Colonic mucosa (tissue), 4 donors: ENCODE measurements around the gene DNAJC25. TPM values are rescaled to one million over a fixed set of nuclear protein-coding genes. Genes with fewer than 3 reads are reported as not detected.

ENCODE experiments used
- DNase-seq: peaks from one replicate; pipeline ENCODE4 v3.0.0-alpha.2; 2020
- H3K27ac ChIP-seq: fragments of 200-600 bp; one replicate; pipeline ENCODE4 v1.8.0; 2021
- H3K27me3 ChIP-seq: fragments of 200-600 bp; one replicate; pipeline ENCODE4 v1.8.0; 2021
- H3K36me3 ChIP-seq: fragments of 200-600 bp; one replicate; pipeline ENCODE4 v1.8.0; 2021
- H3K4me1 ChIP-seq: fragments of 200-600 bp; one replicate; pipeline ENCODE4 v1.8.0; 2021; ENCODE audit warnings: mild to moderate bottlenecking
- H3K4me3 ChIP-seq: fragments of 200-600 bp; one replicate; pipeline ENCODE4 v1.8.0; 2021
- H3K9ac ChIP-seq, 2 donors: one replicate each; pipeline ENCODE4 v1.7.0; 2013; ENCODE audit warnings: control low read depth in 2 of 2, low read depth in 2 of 2, low read length in 2 of 2
- H3K9me3 ChIP-seq: fragments of 200-600 bp; one replicate; pipeline ENCODE4 v1.8.0; 2021
- intact Hi-C: fragments of 100-400 bp; cut with DNase I; formaldehyde crosslinking; loops from one replicate; pipeline ENCODE4 v1.14.1; 2022
- total RNA-seq, 2 donors: library from RNA; stranded (reverse); fragmentation: NEBNext Ultra II Directional in 1 of 2; extraction: Animal tissue kit (Norgen Biotek cat#: 25700) in 1 of 2; gene quantifications; one replicate each; pipeline ENCODE4 v1.2.1, GENCODE V29; 2021
- TF ChIP-seq, protein P1 (sequence below): fragments of 200-600 bp; IDR thresholded peaks from one replicate; pipeline ENCODE4 v1.8.0; 2022; ENCODE audit warnings: antibody characterized with exemption, mild to moderate bottlenecking
- donor health status: healthy.
- donor health status: DM: no; HTN: no; CAD: no.
- donor health status: DM: no; HTN: no; CAD: no.

The DNAJC25 gene
- total RNA-seq, result 1 to 10 TPM; 7.8 to 9.0 TPM

DNA sequence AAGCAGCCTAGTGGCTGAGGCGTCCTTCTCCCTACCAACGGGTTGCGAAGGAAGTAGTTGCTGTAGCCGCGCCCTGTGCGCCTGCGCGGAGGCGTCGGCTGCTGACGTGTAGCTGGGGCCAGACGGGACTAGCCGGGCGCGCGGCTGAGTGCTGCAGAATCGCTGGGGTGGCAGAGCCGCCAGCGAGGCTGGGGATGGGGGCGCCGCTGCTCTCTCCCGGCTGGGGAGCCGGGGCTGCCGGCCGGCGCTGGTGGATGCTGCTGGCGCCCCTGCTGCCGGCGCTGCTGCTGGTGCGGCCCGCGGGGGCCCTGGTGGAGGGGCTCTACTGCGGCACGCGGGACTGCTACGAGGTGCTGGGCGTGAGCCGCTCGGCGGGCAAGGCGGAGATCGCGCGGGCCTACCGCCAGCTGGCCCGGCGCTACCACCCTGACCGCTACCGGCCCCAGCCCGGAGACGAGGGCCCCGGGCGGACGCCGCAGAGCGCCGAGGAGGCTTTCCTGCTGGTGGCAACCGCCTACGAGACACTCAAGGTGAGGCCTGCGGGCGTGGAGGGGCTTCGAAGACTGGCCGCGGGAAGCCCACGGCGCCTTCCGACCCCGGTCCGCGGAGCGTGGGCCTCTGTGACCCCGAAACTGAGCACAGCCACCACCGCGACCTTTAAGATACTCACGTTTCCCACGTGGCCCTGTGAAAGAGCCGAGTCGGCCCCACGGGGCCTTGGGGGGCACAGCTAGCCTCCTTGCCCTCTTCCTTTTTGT lies at the start of gene DNAJC25:
Gene DNAJC25 (plus strand): TSS at position 121 of the 758 bp plus-strand sequence. CDS start 74 bp downstream, at position 195.
- Histone ChIP-seq H3K9me3 (no peaks in the 10 kb centered on the region), H3K4me1 (peaks cover 20% of the 10 kb centered on the region), H3K9ac (peak within 1 kb of the TSS; percentile 88 to 91), H3K36me3 (no peaks in the 10 kb centered on the region), H3K27me3 (no peaks in the 10 kb centered on the region), H3K27ac (peak within 1 kb of the TSS; percentile 88), H3K4me3 (peak within 1 kb of the TSS; percentile 90)
- TF ChIP-seq, protein P1, sequence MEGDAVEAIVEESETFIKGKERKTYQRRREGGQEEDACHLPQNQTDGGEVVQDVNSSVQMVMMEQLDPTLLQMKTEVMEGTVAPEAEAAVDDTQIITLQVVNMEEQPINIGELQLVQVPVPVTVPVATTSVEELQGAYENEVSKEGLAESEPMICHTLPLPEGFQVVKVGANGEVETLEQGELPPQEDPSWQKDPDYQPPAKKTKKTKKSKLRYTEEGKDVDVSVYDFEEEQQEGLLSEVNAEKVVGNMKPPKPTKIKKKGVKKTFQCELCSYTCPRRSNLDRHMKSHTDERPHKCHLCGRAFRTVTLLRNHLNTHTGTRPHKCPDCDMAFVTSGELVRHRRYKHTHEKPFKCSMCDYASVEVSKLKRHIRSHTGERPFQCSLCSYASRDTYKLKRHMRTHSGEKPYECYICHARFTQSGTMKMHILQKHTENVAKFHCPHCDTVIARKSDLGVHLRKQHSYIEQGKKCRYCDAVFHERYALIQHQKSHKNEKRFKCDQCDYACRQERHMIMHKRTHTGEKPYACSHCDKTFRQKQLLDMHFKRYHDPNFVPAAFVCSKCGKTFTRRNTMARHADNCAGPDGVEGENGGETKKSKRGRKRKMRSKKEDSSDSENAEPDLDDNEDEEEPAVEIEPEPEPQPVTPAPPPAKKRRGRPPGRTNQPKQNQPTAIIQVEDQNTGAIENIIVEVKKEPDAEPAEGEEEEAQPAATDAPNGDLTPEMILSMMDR, result no peak
- DNase-seq, result peak; percentile 97
- intact Hi-C loops, result no loop called here

DNA sequence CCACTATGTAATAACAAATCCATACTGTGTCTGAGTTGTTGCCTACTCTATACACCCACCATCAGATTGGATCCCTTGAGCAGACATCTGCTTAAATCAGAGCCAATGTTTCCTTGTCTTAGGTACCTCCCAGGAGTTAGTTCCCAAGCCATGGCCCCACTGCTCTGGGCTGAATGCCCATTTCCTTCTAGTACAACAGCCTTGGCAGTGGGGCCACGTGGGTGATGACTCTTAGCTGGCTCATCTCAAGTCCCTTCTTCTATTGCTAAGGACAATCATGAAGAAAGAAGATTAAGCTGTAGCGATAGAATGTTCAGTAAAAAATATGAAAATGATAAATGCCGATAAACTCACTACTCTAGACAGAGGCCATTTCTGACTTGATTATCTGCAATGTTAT lies 48.2 kb upstream of the DNAJC25 start:
- H3K4me1 ChIP-seq, result no peaks in the 10 kb centered on the region
- no peak overlapping the region for H3K9ac ChIP-seq
- intact Hi-C loops, result no loop called here
- no peak for DNase-seq
- no peaks in the 10 kb centered on the region for H3K9me3 ChIP-seq
- H3K27me3 ChIP-seq, result no peaks in the 10 kb centered on the region
- TF ChIP-seq, protein P1, result no peak
- H3K36me3 ChIP-seq, result peaks cover 8% of the 10 kb centered on the region
- H3K4me3 ChIP-seq, result no peak overlapping the region
- no peak overlapping the region for H3K27ac ChIP-seq

DNA sequence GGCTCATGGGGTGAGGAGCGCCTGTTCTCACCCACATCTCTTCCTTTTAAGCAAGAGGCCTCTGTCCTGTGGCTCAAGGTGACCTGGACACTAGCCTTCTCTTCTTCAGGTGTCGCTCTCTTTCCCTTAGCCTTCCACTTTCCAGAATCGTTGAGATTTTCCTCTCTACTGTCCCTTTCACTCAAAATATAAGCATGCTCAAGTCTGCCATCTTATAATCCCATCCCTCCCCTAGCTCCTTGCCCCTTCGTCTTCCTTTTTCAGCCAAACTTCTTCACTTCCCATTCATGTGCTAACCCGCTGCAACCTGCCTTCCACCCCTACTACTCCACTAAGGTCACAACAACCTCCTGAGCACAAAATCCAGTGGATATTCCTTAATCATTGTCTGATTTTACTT lies 44.8 kb upstream of the DNAJC25 start:
- intact Hi-C loops, result no loop called here
- H3K9ac ChIP-seq, result no peak overlapping the region
- peaks cover 8% of the 10 kb centered on the region for H3K36me3 ChIP-seq
- no peaks in the 10 kb centered on the region for H3K4me1 ChIP-seq
- no peak for DNase-seq
- H3K4me3 ChIP-seq, result no peak overlapping the region
- no peaks in the 10 kb centered on the region for H3K9me3 ChIP-seq
- TF ChIP-seq, protein P1, result no peak
- H3K27ac ChIP-seq, result no peak overlapping the region
- H3K27me3 ChIP-seq, result no peaks in the 10 kb centered on the region

DNA sequence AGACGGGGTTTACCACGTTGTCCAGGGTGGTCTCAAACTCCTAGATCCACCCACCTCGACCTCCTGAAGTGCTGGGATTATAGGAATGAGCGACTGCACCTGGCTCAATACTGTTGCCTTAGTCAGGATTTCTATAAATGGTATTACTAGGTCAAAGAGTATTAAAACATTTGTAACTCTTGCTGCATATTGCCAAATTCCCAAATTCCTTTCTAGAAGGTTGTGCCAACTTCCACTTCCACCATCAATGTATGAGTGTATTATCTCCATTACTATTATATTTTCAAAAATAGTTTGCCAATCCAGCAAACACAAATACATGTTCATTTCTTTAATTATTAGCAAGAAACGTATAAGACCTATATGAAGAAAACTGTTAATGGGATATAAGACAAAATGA lies 42.3 kb upstream of the DNAJC25 start:
- Histone ChIP-seq H3K27ac (no peak overlapping the region), H3K9ac (no peak overlapping the region), H3K27me3 (no peaks in the 10 kb centered on the region), H3K4me3 (no peak overlapping the region), H3K9me3 (no peaks in the 10 kb centered on the region), H3K36me3 (no peaks in the 10 kb centered on the region), H3K4me1 (no peaks in the 10 kb centered on the region)
- TF ChIP-seq, protein P1, result no peak
- no peak for DNase-seq
- intact Hi-C loops, result no loop called here

DNA sequence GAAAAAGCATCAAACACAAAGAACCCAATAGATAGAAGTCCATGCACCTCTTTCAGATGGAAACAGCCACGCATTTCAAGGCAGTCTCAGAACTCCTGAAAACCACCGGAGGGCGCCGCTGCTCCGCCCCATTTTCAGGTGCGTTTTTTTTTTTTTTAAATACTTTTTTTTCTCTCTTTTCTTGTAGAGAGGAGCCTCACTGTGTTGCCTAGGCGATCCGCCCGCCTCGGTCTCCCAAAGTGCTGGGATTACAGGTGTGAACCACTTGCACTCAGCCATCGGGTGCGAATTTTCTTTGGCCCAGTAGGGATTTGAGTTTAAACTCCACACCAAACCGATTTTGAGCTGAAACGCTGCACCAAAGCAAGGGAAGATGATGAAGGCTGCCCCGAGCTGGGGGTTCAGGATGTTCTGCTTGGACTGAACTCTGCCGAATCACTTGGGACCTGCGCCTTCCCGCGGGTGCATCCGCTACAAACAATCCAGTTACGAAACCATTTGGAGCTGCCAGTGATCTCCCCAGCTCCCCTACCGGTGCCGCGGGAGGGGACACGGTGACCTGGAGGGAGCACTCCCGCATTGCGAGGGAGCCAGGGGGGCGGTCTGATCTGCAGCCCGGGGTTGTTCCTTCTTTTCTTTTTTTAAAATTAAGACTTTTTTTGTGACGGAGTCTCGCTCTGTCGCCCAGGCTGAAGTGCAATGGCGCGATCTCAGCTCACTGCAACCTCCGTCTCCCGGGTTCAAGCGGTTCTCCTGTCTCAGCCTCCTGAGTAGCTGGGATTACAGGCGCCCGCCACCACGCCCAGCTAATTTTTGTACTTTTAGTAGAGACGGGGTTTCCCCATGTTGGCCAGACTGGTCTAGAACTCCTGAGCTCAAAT lies 33.0 kb upstream of the DNAJC25 start:
- peak overlapping the region; percentile 66 to 91 for H3K9ac ChIP-seq
- intact Hi-C loops, result loop anchor here (5.0 kb wide), 1 partner anchor 94 kb away; no protein-coding TSS in a partner anchor
- no peaks in the 10 kb centered on the region for H3K27me3 ChIP-seq
- peak; percentile 76 for DNase-seq
- H3K9me3 ChIP-seq, result no peaks in the 10 kb centered on the region
- H3K27ac ChIP-seq, result peak overlapping the region; percentile 81
- H3K4me1 ChIP-seq, result no peaks in the 10 kb centered on the region
- peak overlapping the region; percentile 63 for H3K4me3 ChIP-seq
- no peaks in the 10 kb centered on the region for H3K36me3 ChIP-seq
- TF ChIP-seq, protein P1, result peak; percentile 76
